Gastroesophageal sphincter (tissue), 3 donors: Measurements from ENCODE around the gene GNAO1.

Experiments
- CTCF ChIP-seq, 4 experiments: fragments of 200-600 bp in 2 of 4; fragments of 450-650 bp in 2 of 4; sonication (generic) in 1 of 4; IDR thresholded peaks; one replicate each; pipeline ENCODE4 v1.5.1; 2017 to 2019; ENCODE audit warnings: antibody characterized with exemption in 4 of 4, mild to moderate bottlenecking in 2 of 4, moderate library complexity in 2 of 4
- EP300 ChIP-seq: sonication (generic); formaldehyde crosslinking; IDR thresholded peaks from one replicate; pipeline ENCODE4 v1.6.1; 2017; ENCODE audit warnings: antibody characterized with exemption, mild to moderate bottlenecking
- POLR2AphosphoS5 ChIP-seq: sonication (generic); formaldehyde crosslinking; IDR thresholded peaks from one replicate; pipeline ENCODE4 v1.6.1; 2017; ENCODE audit warnings: antibody characterized with exemption

- TF ChIP-seq POLR2AphosphoS5, result no peak
- no peak for TF ChIP-seq CTCF (IDR thresholded peaks at IDR 0.05)
- no peak for TF ChIP-seq EP300
Observed at GRCh38 chr16:56300242-56300623, 108.9 kb downstream of the GNAO1 start.
